Testis (tissue), 2 donors: ENCODE data around the gene KIAA0232.

Experiments used
- CTCF ChIP-seq, 3 experiments: fragments of 450-650 bp in 2 of 3; fragments of 200-600 bp in 1 of 3; sonication (generic) in 1 of 3; IDR thresholded peaks; one replicate each; pipeline ENCODE4 v1.5.1; 2016 to 2019; ENCODE audit warnings: antibody characterized with exemption in 3 of 3, mild to moderate bottlenecking in 2 of 3, moderate library complexity in 1 of 3
- POLR2A ChIP-seq: fragments of 450-650 bp; IDR thresholded peaks from one replicate; pipeline ENCODE4 v1.6.1; 2017; ENCODE audit warnings: antibody characterized with exemption, mild to moderate bottlenecking, moderate library complexity

GRCh38 chr4:6765703-6766102 lies 16.8 kb upstream of the KIAA0232 start:
- TF ChIP-seq CTCF (IDR thresholded peaks at IDR 0.05) (no peak), POLR2A (no peak)
